ENCODE data around the gene OSBPL3. TPM values are rescaled to one million over a fixed set of nuclear protein-coding genes. Genes with fewer than 3 reads are reported as not detected.

Gene OSBPL3
- total and polyA plus RNA-seq, 2 donors (not counting 3 experiments of a cell fraction or from before 2014, with no cell fraction given) = 7.5 to 27.1 TPM

DNA sequence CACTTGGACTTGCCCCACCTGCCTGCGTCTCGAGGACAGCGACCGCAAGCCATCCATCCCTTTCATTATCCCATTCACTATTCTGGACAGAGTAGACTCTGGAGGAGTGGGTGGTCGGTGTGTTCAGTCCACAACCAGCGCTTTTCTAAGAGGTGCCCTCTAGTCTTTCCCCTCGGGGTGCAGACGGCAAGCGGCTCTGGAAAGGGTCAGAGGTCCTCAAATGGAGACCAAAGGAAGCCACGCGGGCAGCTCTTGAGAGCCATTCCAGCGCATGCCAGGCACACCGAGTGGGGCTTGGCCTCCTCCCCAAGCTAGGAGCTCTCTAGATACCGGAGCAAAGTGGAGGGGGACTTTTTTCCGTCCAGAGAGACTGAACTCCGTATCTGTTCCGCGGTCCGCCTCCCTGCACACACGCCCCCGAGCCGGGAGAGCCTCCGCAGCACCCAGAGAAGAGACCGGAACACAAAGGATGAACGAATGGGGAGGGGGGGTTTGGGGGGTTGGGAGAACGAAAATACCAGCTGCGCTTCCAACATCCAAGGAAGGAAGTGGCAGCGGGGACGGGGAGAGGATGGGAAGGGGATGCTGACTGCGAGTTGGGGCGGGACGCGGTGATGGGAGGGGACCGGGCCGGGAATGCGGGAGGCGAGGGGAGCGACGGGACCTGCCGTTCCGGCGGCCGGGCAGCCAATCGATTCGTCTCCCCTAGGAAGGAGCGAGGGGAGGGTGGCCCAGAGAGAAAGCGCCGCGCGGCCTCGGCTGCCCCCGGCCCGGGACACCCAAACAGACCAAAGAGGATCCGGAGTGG lies 223.2 kb downstream of the OSBPL3 start:
- peak; percentile 56 for FAIRE-seq
- TSS peak; percentile 73 for BruUV-seq (replicated peaks)
- Histone ChIP-seq H3K9me3 (replicated peaks; ENCODE audit: control insufficient read depth, insufficient read depth, low read length) (no peaks in the 10 kb centered on the region), H3K4me2 (ENCODE audit: insufficient read depth, low read length) (peak overlapping the region; percentile 46), H3K9ac (replicated peaks; ENCODE audit: extremely low read depth, insufficient read depth, low read length) (peak overlapping the region; percentile 84), H3K27ac (ENCODE audit: insufficient read depth, low read depth, low read length) (peak overlapping the region; percentile 63), H3K4me3 (replicated peaks in 1 of 3; ENCODE audit: insufficient read depth in 1 of 3, low read depth in 1 of 3, low read length in 3 of 3) (peak overlapping the region; percentile 29 to 77 (median 75)), H3K9me1 (replicated peaks; ENCODE audit: control insufficient read depth, extremely low read depth, insufficient read depth, low read length) (no peaks in the 10 kb centered on the region), H3K36me3 (ENCODE audit: control insufficient read depth in 2 of 2, extremely low read depth in 1 of 2, insufficient read depth in 2 of 2, low read length in 2 of 2) (no peaks in the 10 kb centered on the region), H3K27me3 (ENCODE audit: control insufficient read depth in 2 of 2, insufficient read depth in 2 of 2, low read length in 2 of 2) (peaks cover 3% of the 10 kb centered on the region in 2 experiments), H3K79me2 (ENCODE audit: control insufficient read depth, insufficient read depth, low read length) (no peaks in the 10 kb centered on the region), H3K4me1 (ENCODE audit: control insufficient read depth, extremely low read depth, insufficient read depth, low read length) (peaks cover 24% of the 10 kb centered on the region), H2AFZ (ENCODE audit: low read depth, low read length) (peak overlapping the region; percentile 67), H4K20me1 (replicated peaks; ENCODE audit: control insufficient read depth, extremely low read depth, insufficient read depth, low read length) (no peaks in the 10 kb centered on the region)
- dilution Hi-C loops (cut with MboI; ENCODE audit: extremely low pct_ligation_motif_present, low sequenced_read_pairs) (no loop called here), intact Hi-C loops (cut with micrococcal nuclease) (loop anchor here (2.0 to 5.0 kb wide), 3 partner anchors 30 to 336 kb away; partner anchors contain the start of gene PALS2)
- TF ChIP-seq POLR2AphosphoS5 (IDR thresholded peaks at IDR 0.05; ENCODE audit: insufficient read depth, low read depth, low read length) = no peak
- TF ChIP-seq MYC (IDR thresholded peaks at IDR 0.05; ENCODE audit: low read depth, low read length) = no peak
- no peak for TF ChIP-seq GATA2 (IDR thresholded peaks at IDR 0.05; ENCODE audit: insufficient read depth, insufficient read length, low read depth, low read length)
- no peak for TF ChIP-seq EZH2 (IDR thresholded peaks at IDR 0.05; ENCODE audit: borderline replicate concordance, low read depth, low read length, severe bottlenecking)
- TF ChIP-seq MAX (IDR thresholded peaks at IDR 0.05; ENCODE audit: insufficient read depth, insufficient read length) = no peak
- no peak for TF ChIP-seq JUN (IDR thresholded peaks at IDR 0.05; ENCODE audit: borderline replicate concordance, insufficient read depth, insufficient read length, low read depth)
- no peak for TF ChIP-seq CTCF (IDR thresholded peaks at IDR 0.05; ENCODE audit: extremely low read depth in 1 of 2, insufficient read depth in 1 of 2, low read depth in 1 of 2, low read length in 2 of 2)
- no peak for TF ChIP-seq FOS (IDR thresholded peaks at IDR 0.05; ENCODE audit: borderline replicate concordance, insufficient read depth, low read length)
- TF ChIP-seq POLR2A (IDR thresholded peaks at IDR 0.05; ENCODE audit: low read depth, low read length) = no peak
- peak; percentile 63 for DNase-seq (ENCODE audit: low read depth, low spot score)
- CTCF ChIA-PET = interaction anchor here (0.9 to 2.0 kb wide), 7 partner anchors 27 to 337 kb away, joined by 3 to 7 read pairs (median 3); partner anchors contain the start of gene PALS2
- POLR2A ChIA-PET = interaction anchor here (0.6 kb wide), 2 partner anchors 327 to 340 kb away, joined by 6 read pairs; no protein-coding TSS in a partner anchor

Measured in endothelial cell of umbilical vein (primary cell).